HepG2 (cell line): Measurements from ENCODE around the gene CTXN1. TPM values are rescaled to one million over a fixed set of nuclear protein-coding genes. Genes with fewer than 3 reads are reported as not detected.

ENCODE experiments used
- ATAC-seq: fragments of 200-7000 bp; cut with Tn5 transposase; 3 replicates; pipeline ENCODE4 v1.9.1; 2020; ENCODE audit warnings: mild to moderate bottlenecking, moderate library complexity
- BruUV-seq: library from RNA; stranded (reverse); fragments of 400-500 nt; replicated peaks from 2 replicates; lab custom pipeline; 2021; lab: Mats Ljungman, UMichigan
- CTCF ChIA-PET: fragments of 300-600 bp; formaldehyde crosslinking; extraction: SDS; loops from one replicate; lab custom pipeline; 2021; ENCODE audit warnings: low total read pairs, inconsistent platforms, low intra/inter-chr PET ratio; lab: Yijun Ruan, JAX
- POLR2A ChIA-PET: fragments of 350-600 bp; sonication (Branson Sonifier 250); formaldehyde crosslinking; loops from one replicate; lab custom pipeline; 2020; ENCODE audit warnings: antibody characterized with exemption, inconsistent platforms; lab: Yijun Ruan, JAX
- DNase-seq: peaks from one replicate; pipeline ENCODE4 v3.0.0-alpha.2; 2015; ENCODE audit warnings: low spot score
- FAIRE-seq: peaks from 3 replicates; lab custom pipeline; 2011; peaks lifted over from hg19 to GRCh38; lab: Jason Lieb, UNC
- H2AFZ ChIP-seq: one replicate; pipeline ENCODE4 v1.6.1; 2011; ENCODE audit warnings: low read length, inconsistent platforms
- H3K27ac ChIP-seq: fragments of 300-600 bp; 3 replicates; pipeline ENCODE4 v1.8.0; 2011; ENCODE audit warnings: mixed run types, mild to moderate bottlenecking, mixed read lengths, low read length, inconsistent platforms; ENCODE audit not compliant: insufficient read depth; ENCODE audit errors: extremely low read length
- H3K27me3 ChIP-seq, 2 experiments: fragments of 200-600 bp in 1 of 2; 2 replicates in 1 of 2; 3 replicates in 1 of 2; pipeline versions ENCODE4 v1.6.0 to v1.8.0; 2011; ENCODE audit warnings: low read length in 2 of 2, mild to moderate bottlenecking in 2 of 2, moderate library complexity in 2 of 2, inconsistent platforms in 1 of 2; ENCODE audit not compliant: insufficient read depth in 2 of 2, control insufficient read depth in 1 of 2
- H3K36me3 ChIP-seq, 2 experiments: fragments of 200-600 bp in 1 of 2; replicated peaks in 1 of 2; 2 replicates in 1 of 2; 3 replicates in 1 of 2; pipeline versions ENCODE4 v1.5.1 to v1.8.0; 2011; ENCODE audit warnings: low read length in 2 of 2, inconsistent platforms in 1 of 2; ENCODE audit not compliant: insufficient read depth in 2 of 2, control insufficient read depth in 1 of 2
- H3K4me1 ChIP-seq: 2 replicates; pipeline ENCODE4 v1.5.1; 2012; ENCODE audit warnings: low read length, inconsistent platforms; ENCODE audit not compliant: insufficient read depth
- H3K4me2 ChIP-seq: 2 replicates; pipeline ENCODE4 v1.6.0; 2011; ENCODE audit warnings: low read depth, low read length, inconsistent platforms
- H3K4me3 ChIP-seq, 3 experiments: fragments of 200-600 bp in 1 of 3; sonication (generic), shearing (Covaris generic) in 1 of 3; replicated peaks in 1 of 3; 2 replicates each; pipeline ENCODE4 v1.5.1; 2011 to 2016; ENCODE audit warnings: low read length in 3 of 3, inconsistent platforms in 2 of 3, low read depth in 2 of 3, mild to moderate bottlenecking in 2 of 3, control low read depth in 1 of 3, mixed read lengths in 1 of 3; ENCODE audit not compliant: insufficient read depth in 1 of 3
- H3K79me2 ChIP-seq: one replicate; pipeline ENCODE4 v1.6.1; 2011; ENCODE audit warnings: low read length, inconsistent platforms; ENCODE audit not compliant: insufficient read depth
- H3K9ac ChIP-seq: 2 replicates; pipeline ENCODE4 v1.6.0; 2011; ENCODE audit warnings: mild to moderate bottlenecking, low read depth, low read length, inconsistent platforms; ENCODE audit not compliant: insufficient read depth
- H3K9me3 ChIP-seq: 2 replicates; pipeline ENCODE4 v1.5.1; 2012; ENCODE audit warnings: mild to moderate bottlenecking, low read length
- H4K20me1 ChIP-seq: 2 replicates; pipeline ENCODE4 v1.6.0; 2011; ENCODE audit warnings: inconsistent platforms, mild to moderate bottlenecking, low read length, moderate library complexity; ENCODE audit not compliant: insufficient read depth
- CBX2 ChIP-seq, 2 experiments: fragments of 200-600 bp in 1 of 2; sonication (generic); formaldehyde crosslinking in 1 of 2; IDR thresholded peaks; 2 replicates each; pipeline versions ENCODE4 v1.7.0 to v1.8.1; 2018 to 2022; ENCODE audit warnings: low read depth in 2 of 2, low read length in 1 of 2, mild to moderate bottlenecking in 1 of 2, missing genetic modification reagents in 1 of 2
- DNMT3B ChIP-seq: conservative IDR thresholded peaks from 2 replicates; pipeline ENCODE4 v1.6.1; 2016; ENCODE audit warnings: missing biosample characterization, control low read depth
- KMT2B ChIP-seq: IDR thresholded peaks from 2 replicates; pipeline ENCODE4 v1.6.1; 2016; ENCODE audit warnings: missing genetic modification reagents, missing compliant biosample characterization
- MXD4 ChIP-seq: IDR thresholded peaks from 2 replicates; pipeline ENCODE4 v1.6.1; 2016; ENCODE audit warnings: mild to moderate bottlenecking, missing biosample characterization, missing genetic modification reagents
- NCOA2 ChIP-seq: sonication (generic); formaldehyde crosslinking; IDR thresholded peaks from 2 replicates; pipeline ENCODE4 v1.8.0; 2022; ENCODE audit warnings: inconsistent platforms
- NFRKB ChIP-seq: fragments of 450-650 bp; IDR thresholded peaks from 2 replicates; pipeline ENCODE4 v1.6.1; 2017
- NKX3-1 ChIP-seq: sonication (generic); formaldehyde crosslinking; IDR thresholded peaks from 2 replicates; pipeline ENCODE4 v1.5.0; 2020; ENCODE audit warnings: missing genetic modification reagents
- PHF5A ChIP-seq: IDR thresholded peaks from one replicate; pipeline ENCODE4 v1.6.1; 2018; ENCODE audit warnings: low read depth, missing genetic modification reagents; ENCODE audit not compliant: unreplicated experiment
- SNRNP70 ChIP-seq: fragments of 200-400 bp; formaldehyde crosslinking; IDR thresholded peaks from 2 replicates; pipeline ENCODE4 v1.6.1; 2017; ENCODE audit warnings: mild to moderate bottlenecking, low read depth, low read length, moderate library complexity
- YEATS2 ChIP-seq: sonication (generic); formaldehyde crosslinking; IDR thresholded peaks from 2 replicates; pipeline ENCODE4 v1.4.0; 2020; ENCODE audit warnings: missing genetic modification reagents, borderline replicate concordance
- ZNF382 ChIP-seq: sonication (generic); formaldehyde crosslinking; IDR thresholded peaks from 2 replicates; pipeline ENCODE4 v1.5.0; 2020; ENCODE audit warnings: missing genetic modification reagents, mild to moderate bottlenecking, borderline replicate concordance
- ZNF44 ChIP-seq: sonication (generic); formaldehyde crosslinking; IDR thresholded peaks from 2 replicates; pipeline ENCODE4 v1.5.1; 2020; ENCODE audit warnings: mild to moderate bottlenecking, missing genetic modification reagents
- ZNF660 ChIP-seq: sonication (generic); formaldehyde crosslinking; IDR thresholded peaks from 2 replicates; pipeline ENCODE4 v1.5.1; 2020; ENCODE audit warnings: mild to moderate bottlenecking, low read depth, missing genetic modification reagents, borderline replicate concordance
- ZNF704 ChIP-seq: sonication (generic); formaldehyde crosslinking; IDR thresholded peaks from 2 replicates; pipeline ENCODE4 v1.8.1; 2023; ENCODE audit warnings: mild to moderate bottlenecking, inconsistent platforms, moderate library complexity, missing genetic modification reagents, borderline replicate concordance
- ZNF788 ChIP-seq: sonication (generic); formaldehyde crosslinking; IDR thresholded peaks from 2 replicates; pipeline ENCODE4 v1.5.0; 2020; ENCODE audit warnings: mild to moderate bottlenecking, missing genetic modification reagents, borderline replicate concordance
- WGBS: methylation state at CpG from one replicate; pipeline ENCODE4 v1.1.6; 2017; ENCODE audit warnings: low lambda C conversion rate; 5-methylcytosine and 5-hydroxymethylcytosine counted together
- in situ Hi-C: cut with HindIII; loops from 2 replicates; pipeline ENCODE4 v1.10.0; 2017; ENCODE audit warnings: low pct_unique_long_range_greater_than_20kb; ENCODE audit not compliant: extremely low pct_ligation_motif_present
- intact Hi-C: fragments of 100-400 bp; cut with micrococcal nuclease; formaldehyde crosslinking; loops from one replicate; pipeline ENCODE4 v1.10.0; 2022; ENCODE audit not compliant: unreplicated experiment
- polyA plus RNA-seq, 8 experiments: library from polyadenylated mRNA; depleted of rRNA in 3 of 8; stranded (reverse) in 7 of 8; unstranded in 1 of 8; fragments of >200 nt; fragmentation: Illumina TruSeq in 4 of 8; extraction: Trizol in 4 of 8; gene quantifications; 2 replicates each; pipeline versions ENCODE4 v1.2.1 to v1.2.3, GENCODE V29; 2011 to 2016; ENCODE audit warnings: low read depth in 4 of 8, missing spikeins in 1 of 8, mixed read lengths in 1 of 8; ENCODE audit not compliant: insufficient read depth in 1 of 8
- total RNA-seq, 5 experiments: library from RNA; depleted of rRNA; stranded (reverse); fragments of >200 nt; fragmentation: Illumina TruSeq; extraction: Trizol; gene quantifications; 2 replicates each; pipeline ENCODE4 v1.2.3, GENCODE V29; 2016; ENCODE audit warnings: low read depth in 1 of 5
- TF ChIP-seq, protein P1 (sequence below): sonication (generic); formaldehyde crosslinking; IDR thresholded peaks from 2 replicates; pipeline ENCODE4 v1.9.0; 2022; ENCODE audit warnings: low read depth, missing genetic modification reagents

Gene CTXN1
- total and polyA plus RNA-seq, 2 of the 13 experiments (the other 11 are each of a cell fraction or from before 2014, with no cell fraction given) = 0.11 TPM; not detected in 1

- Histone ChIP-seq H3K9ac (no peak overlapping the region), H3K79me2 (no peaks in the 10 kb centered on the region), H3K4me2 (no peak overlapping the region), H3K36me3 (peaks cover 37 to 66% of the 10 kb centered on the region in 2 experiments; a peak in 4 of 5 replicates), H3K27me3 (no peaks in the 10 kb centered on the region), H3K4me1 (no peaks in the 10 kb centered on the region), H3K4me3 (no peak overlapping the region), H3K9me3 (no peaks in the 10 kb centered on the region), H4K20me1 (no peaks in the 10 kb centered on the region), H2AFZ (no peak overlapping the region), H3K27ac (no peak overlapping the region)
- intact Hi-C loops = no loop called here
- no TSS peak for BruUV-seq
- in situ Hi-C loops = no loop called here
- ATAC-seq = no peak
- TF ChIP-seq CBX2 (IDR thresholded peaks at IDR 0.05; ENCODE audit: low read depth, low read length) (no peak), CBX2 (CRISPR knock-in tag; IDR thresholded peaks at IDR 0.05; ENCODE audit: low read depth) (no peak), KMT2B (CRISPR knock-in tag) (no peak), NCOA2 (no peak), ZNF382 (CRISPR knock-in tag) (no peak), NKX3-1 (CRISPR knock-in tag) (no peak), ZNF788 (CRISPR knock-in tag) (no peak), DNMT3B (CRISPR knock-in tag) (no peak), YEATS2 (CRISPR knock-in tag) (no peak), MXD4 (CRISPR knock-in tag) (no peak), SNRNP70 (no peak), NFRKB (no peak), ZNF704 (no peak), PHF5A (no peak), ZNF660 (CRISPR knock-in tag) (no peak), ZNF44 (no peak)
- TF ChIP-seq, protein P1, sequence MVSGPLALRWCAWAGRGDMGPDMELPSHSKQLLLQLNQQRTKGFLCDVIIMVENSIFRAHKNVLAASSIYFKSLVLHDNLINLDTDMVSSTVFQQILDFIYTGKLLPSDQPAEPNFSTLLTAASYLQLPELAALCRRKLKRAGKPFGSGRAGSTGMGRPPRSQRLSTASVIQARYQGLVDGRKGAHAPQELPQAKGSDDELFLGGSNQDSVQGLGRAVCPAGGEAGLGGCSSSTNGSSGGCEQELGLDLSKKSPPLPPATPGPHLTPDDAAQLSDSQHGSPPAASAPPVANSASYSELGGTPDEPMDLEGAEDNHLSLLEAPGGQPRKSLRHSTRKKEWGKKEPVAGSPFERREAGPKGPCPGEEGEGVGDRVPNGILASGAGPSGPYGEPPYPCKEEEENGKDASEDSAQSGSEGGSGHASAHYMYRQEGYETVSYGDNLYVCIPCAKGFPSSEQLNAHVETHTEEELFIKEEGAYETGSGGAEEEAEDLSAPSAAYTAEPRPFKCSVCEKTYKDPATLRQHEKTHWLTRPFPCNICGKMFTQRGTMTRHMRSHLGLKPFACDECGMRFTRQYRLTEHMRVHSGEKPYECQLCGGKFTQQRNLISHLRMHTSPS (CRISPR knock-in tag) = no peak
- POLR2A ChIA-PET = interaction anchor here (4.6 to 5.2 kb wide), 2 partner anchors 11 to 13 kb away, joined by 34 to 57 read pairs; partner anchors contain the start of genes SNAPC2 and TIMM44
- CTCF ChIA-PET = no interaction called here
- 96% methylated on average over 10 of the region's 32 CpGs for WGBS
- FAIRE-seq = no peak
- DNase-seq = no peak
These were observed 6.5 kb upstream of the CTXN1 start for GRCh38 chr19:7932276-7932929.
